ENCODE measurements around the gene MOB2. TPM values are rescaled to one million over a fixed set of nuclear protein-coding genes. Genes with fewer than 3 reads are reported as not detected.

MOB2 gene
- total and polyA plus RNA-seq, 4 donors: 8.3 to 18.5 (median 14.8) TPM

DNA sequence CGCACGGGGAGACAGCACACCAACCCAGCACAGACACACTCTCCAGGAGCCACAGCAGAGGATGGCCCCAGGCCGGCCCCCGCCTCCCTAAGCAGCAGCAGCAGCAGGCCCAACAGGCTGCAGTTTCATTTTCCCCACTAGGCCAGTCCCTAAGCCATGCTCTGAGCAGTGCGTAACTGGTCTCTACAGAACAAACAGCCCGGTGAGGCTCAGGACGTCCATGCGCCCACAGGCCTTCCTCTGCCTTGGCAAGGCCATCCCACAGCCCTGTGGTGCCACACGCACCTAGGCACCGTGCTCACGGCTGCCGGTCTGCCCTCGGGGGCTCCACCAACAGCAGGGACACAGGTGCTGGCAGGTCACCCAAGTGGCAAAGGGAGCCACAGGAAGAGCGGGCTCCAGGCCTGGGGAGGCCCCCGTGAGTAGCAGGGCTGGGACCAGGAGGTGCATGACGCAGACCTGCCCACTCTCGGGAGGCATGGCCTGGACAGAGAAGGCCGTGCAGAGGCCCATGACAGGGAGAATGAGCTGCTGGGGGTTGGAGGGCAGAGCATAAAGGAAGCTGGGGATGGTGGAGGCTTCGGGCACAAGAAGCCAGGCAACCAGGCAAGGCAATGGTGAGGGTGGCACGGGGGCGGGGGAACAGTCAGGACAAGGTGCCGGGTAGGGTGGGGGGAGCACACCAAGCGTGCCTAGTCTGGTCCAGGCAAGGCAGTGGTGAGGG, 1.4 kb upstream of the MOB2 start:
- H3K27ac ChIP-seq (ENCODE audit: low read depth in 1 of 2, low read length in 2 of 2): no peak overlapping the region
- no peak for TF ChIP-seq NR2F2 (IDR thresholded peaks at IDR 0.05)
- TF ChIP-seq GABPA (IDR thresholded peaks at IDR 0.05 in 1 of 2, conservative IDR thresholded peaks at IDR 0.05 in 1 of 2): no peak
- no peak for TF ChIP-seq MAX (IDR thresholded peaks at IDR 0.05)
- TF ChIP-seq SP1 (IDR thresholded peaks at IDR 0.05): no peak
- no peak for TF ChIP-seq EGR1 (IDR thresholded peaks at IDR 0.05; ENCODE audit: low read depth in 2 of 2)
- TF ChIP-seq JUND (IDR thresholded peaks at IDR 0.05): no peak
- no peak for TF ChIP-seq YY1 (IDR thresholded peaks at IDR 0.05)
- no peak for TF ChIP-seq RXRA (IDR thresholded peaks at IDR 0.05)
- TF ChIP-seq, protein P1, sequence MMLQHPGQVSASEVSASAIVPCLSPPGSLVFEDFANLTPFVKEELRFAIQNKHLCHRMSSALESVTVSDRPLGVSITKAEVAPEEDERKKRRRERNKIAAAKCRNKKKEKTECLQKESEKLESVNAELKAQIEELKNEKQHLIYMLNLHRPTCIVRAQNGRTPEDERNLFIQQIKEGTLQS (IDR thresholded peaks at IDR 0.05): no peak
- TF ChIP-seq, protein P2, sequence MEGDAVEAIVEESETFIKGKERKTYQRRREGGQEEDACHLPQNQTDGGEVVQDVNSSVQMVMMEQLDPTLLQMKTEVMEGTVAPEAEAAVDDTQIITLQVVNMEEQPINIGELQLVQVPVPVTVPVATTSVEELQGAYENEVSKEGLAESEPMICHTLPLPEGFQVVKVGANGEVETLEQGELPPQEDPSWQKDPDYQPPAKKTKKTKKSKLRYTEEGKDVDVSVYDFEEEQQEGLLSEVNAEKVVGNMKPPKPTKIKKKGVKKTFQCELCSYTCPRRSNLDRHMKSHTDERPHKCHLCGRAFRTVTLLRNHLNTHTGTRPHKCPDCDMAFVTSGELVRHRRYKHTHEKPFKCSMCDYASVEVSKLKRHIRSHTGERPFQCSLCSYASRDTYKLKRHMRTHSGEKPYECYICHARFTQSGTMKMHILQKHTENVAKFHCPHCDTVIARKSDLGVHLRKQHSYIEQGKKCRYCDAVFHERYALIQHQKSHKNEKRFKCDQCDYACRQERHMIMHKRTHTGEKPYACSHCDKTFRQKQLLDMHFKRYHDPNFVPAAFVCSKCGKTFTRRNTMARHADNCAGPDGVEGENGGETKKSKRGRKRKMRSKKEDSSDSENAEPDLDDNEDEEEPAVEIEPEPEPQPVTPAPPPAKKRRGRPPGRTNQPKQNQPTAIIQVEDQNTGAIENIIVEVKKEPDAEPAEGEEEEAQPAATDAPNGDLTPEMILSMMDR (IDR thresholded peaks at IDR 0.05; ENCODE audit: low read depth, low read length, missing input control): no peak
- TF ChIP-seq HNF4G (IDR thresholded peaks at IDR 0.05): no peak
- no peak for TF ChIP-seq HNF4A (conservative IDR thresholded peaks at IDR 0.05)
- peaks cover 0 to 12% (median 4%) of the 10 kb centered on the region in 4 donors for H3K4me1 ChIP-seq (ENCODE audit: control insufficient read depth in 4 of 4, insufficient read depth in 4 of 4, low read length in 3 of 4)
- WGBS: 94% methylated on average over 23 of the region's 23 CpGs
- H3K4me3 ChIP-seq (ENCODE audit: low read depth in 1 of 3, low read length in 3 of 3): no peak overlapping the region
- no peak for DNase-seq (ENCODE audit: low spot score)
- no peak overlapping the region for H3K9ac ChIP-seq (ENCODE audit: low read depth in 1 of 2, low read length in 2 of 2)
- H3K27me3 ChIP-seq (ENCODE audit: control insufficient read depth in 4 of 4, insufficient read depth in 4 of 4, low read length in 3 of 4): no peaks in the 10 kb centered on the region
- no peaks in the 10 kb centered on the region for H3K36me3 ChIP-seq (ENCODE audit: control insufficient read depth in 4 of 4, insufficient read depth in 3 of 4, low read depth in 1 of 4, low read length in 3 of 4)
- H3K9me3 ChIP-seq (ENCODE audit: control insufficient read depth in 4 of 4, low read length in 3 of 4): no peaks in the 10 kb centered on the region

GRCh38 chr11:1487091-1487850, 692 bp upstream of the MOB2 start:
- Histone ChIP-seq H3K4me3 (ENCODE audit: low read depth in 1 of 3, low read length in 3 of 3) (no peak overlapping the region), H3K9ac (ENCODE audit: low read depth in 1 of 2, low read length in 2 of 2) (no peak overlapping the region), H3K27me3 (ENCODE audit: control insufficient read depth in 4 of 4, insufficient read depth in 4 of 4, low read length in 3 of 4) (no peaks in the 10 kb centered on the region), H3K9me3 (ENCODE audit: control insufficient read depth in 4 of 4, low read length in 3 of 4) (no peaks in the 10 kb centered on the region), H3K36me3 (ENCODE audit: control insufficient read depth in 4 of 4, insufficient read depth in 3 of 4, low read depth in 1 of 4, low read length in 3 of 4) (no peaks in the 10 kb centered on the region), H3K4me1 (ENCODE audit: control insufficient read depth in 4 of 4, insufficient read depth in 4 of 4, low read length in 3 of 4) (peaks cover 0 to 14% (median 4%) of the 10 kb centered on the region in 4 donors), H3K27ac (ENCODE audit: low read depth in 1 of 2, low read length in 2 of 2) (no peak overlapping the region)
- TF ChIP-seq RXRA (IDR thresholded peaks at IDR 0.05) (no peak), HNF4A (conservative IDR thresholded peaks at IDR 0.05) (no peak), REST (IDR thresholded peaks at IDR 0.05) (no peak), RAD21 (IDR thresholded peaks at IDR 0.05) (no peak), YY1 (IDR thresholded peaks at IDR 0.05) (no peak), NR2F2 (IDR thresholded peaks at IDR 0.05) (no peak), MAX (IDR thresholded peaks at IDR 0.05) (no peak), TAF1 (conservative IDR thresholded peaks at IDR 0.05) (no peak), SP1 (IDR thresholded peaks at IDR 0.05) (no peak), EGR1 (IDR thresholded peaks at IDR 0.05; ENCODE audit: low read depth in 2 of 2) (no peak), FOXA2 (IDR thresholded peaks at IDR 0.05) (no peak), FOXA1 (IDR thresholded peaks at IDR 0.05) (no peak), GABPA (IDR thresholded peaks at IDR 0.05 in 1 of 2, conservative IDR thresholded peaks at IDR 0.05 in 1 of 2) (no peak), JUND (IDR thresholded peaks at IDR 0.05) (no peak)
- TF ChIP-seq, protein P1 (IDR thresholded peaks at IDR 0.05): no peak
- TF ChIP-seq, protein P3, sequence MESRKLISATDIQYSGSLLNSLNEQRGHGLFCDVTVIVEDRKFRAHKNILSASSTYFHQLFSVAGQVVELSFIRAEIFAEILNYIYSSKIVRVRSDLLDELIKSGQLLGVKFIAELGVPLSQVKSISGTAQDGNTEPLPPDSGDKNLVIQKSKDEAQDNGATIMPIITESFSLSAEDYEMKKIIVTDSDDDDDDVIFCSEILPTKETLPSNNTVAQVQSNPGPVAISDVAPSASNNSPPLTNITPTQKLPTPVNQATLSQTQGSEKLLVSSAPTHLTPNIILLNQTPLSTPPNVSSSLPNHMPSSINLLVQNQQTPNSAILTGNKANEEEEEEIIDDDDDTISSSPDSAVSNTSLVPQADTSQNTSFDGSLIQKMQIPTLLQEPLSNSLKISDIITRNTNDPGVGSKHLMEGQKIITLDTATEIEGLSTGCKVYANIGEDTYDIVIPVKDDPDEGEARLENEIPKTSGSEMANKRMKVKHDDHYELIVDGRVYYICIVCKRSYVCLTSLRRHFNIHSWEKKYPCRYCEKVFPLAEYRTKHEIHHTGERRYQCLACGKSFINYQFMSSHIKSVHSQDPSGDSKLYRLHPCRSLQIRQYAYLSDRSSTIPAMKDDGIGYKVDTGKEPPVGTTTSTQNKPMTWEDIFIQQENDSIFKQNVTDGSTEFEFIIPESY (IDR thresholded peaks at IDR 0.05): no peak
- DNase-seq (ENCODE audit: low spot score): no peak
- 90% methylated on average over 21 of the region's 21 CpGs for WGBS

All from liver (tissue), 9 donors.